ENCODE results near the gene CHD9. TPM values are rescaled to one million over a fixed set of nuclear protein-coding genes. Genes with fewer than 3 reads are reported as not detected.

CHD9 gene
- total RNA-seq, 1 experiment from 2014 or later, result 26.3 TPM

DNA sequence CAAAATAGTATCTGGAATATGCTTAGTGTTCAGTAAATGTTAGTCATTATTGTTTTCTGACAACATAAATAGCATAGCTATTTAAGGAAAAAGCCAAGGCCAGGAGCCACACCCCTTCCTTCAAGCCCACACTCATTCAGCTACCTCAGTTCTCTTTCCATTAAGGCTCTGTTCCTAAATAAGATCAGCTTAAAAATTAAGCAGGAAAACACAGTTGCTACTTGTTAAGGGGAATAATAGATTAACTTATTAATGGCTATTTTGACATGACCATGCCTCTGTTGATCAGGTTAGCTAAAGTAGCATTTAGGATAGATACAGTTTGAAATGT lies 158.1 kb downstream of the CHD9 start:
- H3K4me3 ChIP-seq, result no peak overlapping the region
- no peak overlapping the region for H2AFZ ChIP-seq
- TF ChIP-seq, protein P1, sequence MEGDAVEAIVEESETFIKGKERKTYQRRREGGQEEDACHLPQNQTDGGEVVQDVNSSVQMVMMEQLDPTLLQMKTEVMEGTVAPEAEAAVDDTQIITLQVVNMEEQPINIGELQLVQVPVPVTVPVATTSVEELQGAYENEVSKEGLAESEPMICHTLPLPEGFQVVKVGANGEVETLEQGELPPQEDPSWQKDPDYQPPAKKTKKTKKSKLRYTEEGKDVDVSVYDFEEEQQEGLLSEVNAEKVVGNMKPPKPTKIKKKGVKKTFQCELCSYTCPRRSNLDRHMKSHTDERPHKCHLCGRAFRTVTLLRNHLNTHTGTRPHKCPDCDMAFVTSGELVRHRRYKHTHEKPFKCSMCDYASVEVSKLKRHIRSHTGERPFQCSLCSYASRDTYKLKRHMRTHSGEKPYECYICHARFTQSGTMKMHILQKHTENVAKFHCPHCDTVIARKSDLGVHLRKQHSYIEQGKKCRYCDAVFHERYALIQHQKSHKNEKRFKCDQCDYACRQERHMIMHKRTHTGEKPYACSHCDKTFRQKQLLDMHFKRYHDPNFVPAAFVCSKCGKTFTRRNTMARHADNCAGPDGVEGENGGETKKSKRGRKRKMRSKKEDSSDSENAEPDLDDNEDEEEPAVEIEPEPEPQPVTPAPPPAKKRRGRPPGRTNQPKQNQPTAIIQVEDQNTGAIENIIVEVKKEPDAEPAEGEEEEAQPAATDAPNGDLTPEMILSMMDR (conservative IDR thresholded peaks at IDR 0.05), result no peak
- no peak for TF ChIP-seq EZH2 (IDR thresholded peaks at IDR 0.05; ENCODE audit: low read depth)
- POLR2A ChIA-PET (ENCODE audit: unreplicated experiment), result no interaction called here
- no peaks in the 10 kb centered on the region for H3F3A ChIP-seq (ENCODE audit: insufficient read depth, low read depth)
- no peaks in the 10 kb centered on the region for H3K9me2 ChIP-seq (ENCODE audit: insufficient read depth)
- H3K36me3 ChIP-seq (ENCODE audit: low read depth), result no peaks in the 10 kb centered on the region
- H3K27me3 ChIP-seq (ENCODE audit: insufficient read depth, low read depth), result no peaks in the 10 kb centered on the region
- no peak overlapping the region for H3K4me2 ChIP-seq
- no peak overlapping the region for H3K27ac ChIP-seq
- intact Hi-C loops (cut with micrococcal nuclease; ENCODE audit: unreplicated experiment), result no loop called here
- no peaks in the 10 kb centered on the region for H3K79me2 ChIP-seq (ENCODE audit: low read depth)
- H3K9me3 ChIP-seq (ENCODE audit: insufficient read depth, low read depth), result no peaks in the 10 kb centered on the region
- no peaks in the 10 kb centered on the region for H3K4me1 ChIP-seq (replicated peaks; ENCODE audit: insufficient read depth)
- CTCF ChIA-PET, result no interaction called here
- BruUV-seq (replicated peaks), result no TSS peak
- no peak for DNase-seq
- H4K20me1 ChIP-seq (ENCODE audit: insufficient read depth), result no peaks in the 10 kb centered on the region

DNA sequence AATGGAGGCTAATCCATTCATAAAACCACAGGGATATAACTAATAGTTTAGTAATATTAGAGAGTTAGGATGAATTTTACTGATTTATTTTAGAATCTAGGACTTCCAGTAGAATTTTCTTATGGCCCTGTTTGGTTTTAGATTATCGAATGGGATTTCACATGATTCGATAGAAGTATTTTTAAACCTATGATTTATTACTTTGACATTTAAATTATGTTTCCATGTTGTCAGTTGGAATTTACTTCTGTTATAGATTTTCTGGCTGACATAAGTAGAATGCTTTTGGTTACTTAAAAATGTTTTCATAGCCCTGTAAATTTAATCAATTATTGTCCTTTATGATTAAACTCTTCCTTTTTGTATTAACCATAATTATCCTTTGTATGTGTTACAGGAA lies 158.8 kb downstream of the CHD9 start:
- Histone ChIP-seq H2AFZ (no peak overlapping the region), H3K79me2 (ENCODE audit: low read depth) (no peaks in the 10 kb centered on the region), H3K4me3 (no peak overlapping the region), H3K9me2 (ENCODE audit: insufficient read depth) (no peaks in the 10 kb centered on the region), H3K36me3 (ENCODE audit: low read depth) (no peaks in the 10 kb centered on the region), H3K4me2 (no peak overlapping the region), H4K20me1 (ENCODE audit: insufficient read depth) (no peaks in the 10 kb centered on the region), H3K4me1 (replicated peaks; ENCODE audit: insufficient read depth) (no peaks in the 10 kb centered on the region), H3F3A (ENCODE audit: insufficient read depth, low read depth) (no peaks in the 10 kb centered on the region), H3K9me3 (ENCODE audit: insufficient read depth, low read depth) (no peaks in the 10 kb centered on the region), H3K27me3 (ENCODE audit: insufficient read depth, low read depth) (no peaks in the 10 kb centered on the region), H3K27ac (no peak overlapping the region)
- POLR2A ChIA-PET (ENCODE audit: unreplicated experiment), result no interaction called here
- BruUV-seq (replicated peaks), result no TSS peak
- TF ChIP-seq, protein P1 (conservative IDR thresholded peaks at IDR 0.05), result no peak
- DNase-seq, result no peak
- intact Hi-C loops (cut with micrococcal nuclease; ENCODE audit: unreplicated experiment), result no loop called here
- CTCF ChIA-PET, result no interaction called here

DNA sequence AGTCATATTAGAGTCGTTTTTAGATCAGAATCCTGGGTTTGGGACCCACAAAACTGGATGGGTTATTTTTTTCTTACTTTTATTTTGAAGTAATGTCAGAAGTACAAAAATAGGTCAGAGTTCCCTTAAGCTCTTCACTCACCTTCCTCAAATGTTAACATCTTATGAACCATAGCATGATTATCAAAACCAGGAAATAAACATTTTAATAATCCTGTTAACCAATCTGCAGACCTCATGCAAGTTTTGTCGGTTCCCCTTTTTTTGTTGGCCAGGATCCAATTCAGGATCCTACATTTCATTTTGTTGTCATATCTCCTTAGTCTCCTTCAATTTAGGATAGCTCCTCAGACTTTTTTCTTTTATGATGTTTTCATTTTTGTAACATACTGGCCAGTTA lies 162.0 kb downstream of the CHD9 start:
- Histone ChIP-seq H3K9me3 (ENCODE audit: insufficient read depth, low read depth) (no peaks in the 10 kb centered on the region), H3K36me3 (ENCODE audit: low read depth) (no peaks in the 10 kb centered on the region), H3K27ac (no peak overlapping the region), H3F3A (ENCODE audit: insufficient read depth, low read depth) (no peaks in the 10 kb centered on the region), H3K9me2 (ENCODE audit: insufficient read depth) (no peaks in the 10 kb centered on the region), H4K20me1 (ENCODE audit: insufficient read depth) (no peaks in the 10 kb centered on the region), H3K79me2 (ENCODE audit: low read depth) (no peaks in the 10 kb centered on the region), H3K4me2 (no peak overlapping the region), H3K4me3 (no peak overlapping the region), H3K27me3 (ENCODE audit: insufficient read depth, low read depth) (no peaks in the 10 kb centered on the region), H3K4me1 (replicated peaks; ENCODE audit: insufficient read depth) (no peaks in the 10 kb centered on the region), H2AFZ (no peak overlapping the region)
- intact Hi-C loops (cut with micrococcal nuclease; ENCODE audit: unreplicated experiment), result no loop called here
- POLR2A ChIA-PET (ENCODE audit: unreplicated experiment), result no interaction called here
- BruUV-seq (replicated peaks), result no TSS peak
- TF ChIP-seq, protein P1 (conservative IDR thresholded peaks at IDR 0.05), result no peak
- TF ChIP-seq EZH2 (IDR thresholded peaks at IDR 0.05; ENCODE audit: low read depth), result no peak
- CTCF ChIA-PET, result no interaction called here
- no peak for DNase-seq

All from PC-9 (cell line).